ENCODE measurements around the gene ZNF584.
"Not testable (repeated sequence)": the region's sequence is repeated elsewhere in the genome, so short reads cannot be mapped to it uniquely, and the experiment has no call there.

- TF ChIP-seq CTCF (conservative IDR thresholded peaks at IDR 0.05; ENCODE audit: low read length); EZH2phosphoT487 (IDR thresholded peaks at IDR 0.05; ENCODE audit: borderline replicate concordance, low read depth, low read length): not testable (repeated sequence)
Observed at GRCh38 chr19:58403920-58404478, 4.5 kb upstream of the ZNF584 start.

Data from OCI-LY7 (cell line).